HepG2 (cell line): ENCODE measurements around the gene DELE1.

Experiments
- DNMT1 ChIP-seq: sonication (generic); formaldehyde crosslinking; IDR thresholded peaks from 2 replicates; pipeline ENCODE4 v1.5.1; 2020; ENCODE audit warnings: mild to moderate bottlenecking, missing genetic modification reagents
- FIP1L1 ChIP-seq: fragments of 200-400 bp; formaldehyde crosslinking; IDR thresholded peaks from 2 replicates; pipeline ENCODE4 v1.6.1; 2018; ENCODE audit warnings: low read depth, mild to moderate bottlenecking, low read length, moderate library complexity, borderline replicate concordance; ENCODE audit not compliant: insufficient read depth
- REL ChIP-seq: sonication (generic); formaldehyde crosslinking; conservative IDR thresholded peaks from 2 replicates; pipeline ENCODE4 v1.8.0; 2022; ENCODE audit warnings: mild to moderate bottlenecking, missing genetic modification reagents, moderate library complexity
- SP5 ChIP-seq: IDR thresholded peaks from 2 replicates; pipeline ENCODE4 v1.6.1; 2016; ENCODE audit warnings: low read depth, borderline replicate concordance
- ZNF121 ChIP-seq: sonication (generic); formaldehyde crosslinking; IDR thresholded peaks from 2 replicates; pipeline ENCODE4 v1.5.0; 2020; ENCODE audit warnings: mild to moderate bottlenecking, missing genetic modification reagents
- ZNF232 ChIP-seq: sonication (generic); formaldehyde crosslinking; IDR thresholded peaks from 2 replicates; pipeline ENCODE4 v1.4.0; 2020; ENCODE audit warnings: missing genetic modification reagents, borderline replicate concordance
- ZNF768 ChIP-seq: sonication (generic); formaldehyde crosslinking; IDR thresholded peaks from 2 replicates; pipeline ENCODE4 v1.4.0; 2020; ENCODE audit warnings: missing genetic modification reagents
- TF ChIP-seq, protein P1 (sequence below): sonication (generic); formaldehyde crosslinking; IDR thresholded peaks from 2 replicates; pipeline ENCODE4 v1.8.1; 2022; ENCODE audit warnings: low read depth, mild to moderate bottlenecking, missing genetic modification reagents

DNA sequence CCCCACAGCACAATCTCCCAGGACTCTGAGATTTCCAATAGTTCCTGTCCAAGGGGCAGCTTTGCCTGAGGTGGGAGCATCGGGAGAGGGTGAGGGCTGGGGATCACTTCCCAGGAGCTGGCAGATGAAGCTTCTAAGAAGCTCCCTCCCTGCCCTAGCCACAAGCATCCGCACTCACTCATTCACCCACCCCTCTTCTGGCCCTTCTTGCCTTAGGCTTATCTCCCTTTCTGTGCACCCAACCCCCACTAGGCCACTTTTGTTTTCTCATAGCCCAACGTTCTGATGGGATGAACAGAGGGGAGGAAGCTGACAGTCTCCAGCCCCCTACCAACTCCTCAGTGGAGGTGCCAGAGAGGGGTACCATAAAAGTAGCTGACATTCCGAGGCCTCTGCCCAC, 41.8 kb upstream of the DELE1 start:
- TF ChIP-seq REL (CRISPR knock-in tag) (no peak), ZNF768 (CRISPR knock-in tag) (no peak), FIP1L1 (no peak), ZNF232 (CRISPR knock-in tag) (no peak), DNMT1 (CRISPR knock-in tag) (no peak), ZNF121 (CRISPR knock-in tag) (no peak), SP5 (CRISPR knock-in tag) (no peak)
- TF ChIP-seq, protein P1, sequence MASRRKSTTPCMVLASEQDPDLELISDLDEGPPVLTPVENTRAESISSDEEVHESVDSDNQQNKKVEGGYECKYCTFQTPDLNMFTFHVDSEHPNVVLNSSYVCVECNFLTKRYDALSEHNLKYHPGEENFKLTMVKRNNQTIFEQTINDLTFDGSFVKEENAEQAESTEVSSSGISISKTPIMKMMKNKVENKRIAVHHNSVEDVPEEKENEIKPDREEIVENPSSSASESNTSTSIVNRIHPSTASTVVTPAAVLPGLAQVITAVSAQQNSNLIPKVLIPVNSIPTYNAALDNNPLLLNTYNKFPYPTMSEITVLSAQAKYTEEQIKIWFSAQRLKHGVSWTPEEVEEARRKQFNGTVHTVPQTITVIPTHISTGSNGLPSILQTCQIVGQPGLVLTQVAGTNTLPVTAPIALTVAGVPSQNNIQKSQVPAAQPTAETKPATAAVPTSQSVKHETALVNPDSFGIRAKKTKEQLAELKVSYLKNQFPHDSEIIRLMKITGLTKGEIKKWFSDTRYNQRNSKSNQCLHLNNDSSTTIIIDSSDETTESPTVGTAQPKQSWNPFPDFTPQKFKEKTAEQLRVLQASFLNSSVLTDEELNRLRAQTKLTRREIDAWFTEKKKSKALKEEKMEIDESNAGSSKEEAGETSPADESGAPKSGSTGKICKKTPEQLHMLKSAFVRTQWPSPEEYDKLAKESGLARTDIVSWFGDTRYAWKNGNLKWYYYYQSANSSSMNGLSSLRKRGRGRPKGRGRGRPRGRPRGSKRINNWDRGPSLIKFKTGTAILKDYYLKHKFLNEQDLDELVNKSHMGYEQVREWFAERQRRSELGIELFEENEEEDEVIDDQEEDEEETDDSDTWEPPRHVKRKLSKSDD (CRISPR knock-in tag) = no peak
